ENCODE results near the gene PSMD2. TPM values are rescaled to one million over a fixed set of nuclear protein-coding genes. Genes with fewer than 3 reads are reported as not detected.
"Not testable (repeated sequence)": the region's sequence is repeated elsewhere in the genome, so short reads cannot be mapped to it uniquely, and the experiment has no call there.

Gene PSMD2
- total RNA-seq, 1 donor from 2014 or later: 213 TPM

- H3K36me3 ChIP-seq: peaks cover 42% of the 10 kb centered on the region
- H3K4me3 ChIP-seq: peak overlapping the region; percentile 88
- DNase-seq: no peak
- peaks cover 54% of the 10 kb centered on the region for H3K4me1 ChIP-seq
- H3K27ac ChIP-seq (replicated peaks): peak overlapping the region; percentile 97
- no peaks in the 10 kb centered on the region for H3K27me3 ChIP-seq (ENCODE audit: low read depth)
- no peak for TF ChIP-seq CTCF (IDR thresholded peaks at IDR 0.05; ENCODE audit: borderline replicate concordance)
- intact Hi-C loops (cut with micrococcal nuclease): no loop called here
- H3K9me3 ChIP-seq (replicated peaks): no peaks in the 10 kb centered on the region
Observed at GRCh38 chr3:184337981-184338380, 38.9 kb downstream of the PSMD2 start.

GRCh38 chr3:184338511-184338945 lies 39.5 kb downstream of the PSMD2 start:
- H3K27ac ChIP-seq (replicated peaks): peak overlapping the region; percentile 97
- peak; percentile 85 for DNase-seq
- H3K9me3 ChIP-seq (replicated peaks): no peaks in the 10 kb centered on the region
- peak overlapping the region; percentile 88 for H3K4me3 ChIP-seq
- H3K4me1 ChIP-seq: peaks cover 54% of the 10 kb centered on the region
- H3K27me3 ChIP-seq (ENCODE audit: low read depth): no peaks in the 10 kb centered on the region
- peak; percentile 40 for TF ChIP-seq CTCF (IDR thresholded peaks at IDR 0.05; ENCODE audit: borderline replicate concordance)
- H3K36me3 ChIP-seq: peaks cover 42% of the 10 kb centered on the region
- intact Hi-C loops (cut with micrococcal nuclease): no loop called here

- intact Hi-C loops (cut with micrococcal nuclease): no loop called here
- H3K4me3 ChIP-seq: peak overlapping the region; percentile 88
- TF ChIP-seq CTCF (IDR thresholded peaks at IDR 0.05; ENCODE audit: borderline replicate concordance): no peak
- H3K9me3 ChIP-seq (replicated peaks): no peaks in the 10 kb centered on the region
- H3K4me1 ChIP-seq: peaks cover 54% of the 10 kb centered on the region
- H3K27me3 ChIP-seq (ENCODE audit: low read depth): no peaks in the 10 kb centered on the region
- H3K36me3 ChIP-seq: peaks cover 42% of the 10 kb centered on the region
- no peak for DNase-seq
- H3K27ac ChIP-seq (replicated peaks): peak overlapping the region; percentile 97
Observed at GRCh38 chr3:184339001-184339400, 40.0 kb downstream of the PSMD2 start.

- H3K27ac ChIP-seq (replicated peaks): peak overlapping the region; percentile 97
- peaks cover 53% of the 10 kb centered on the region for H3K4me1 ChIP-seq
- intact Hi-C loops (cut with micrococcal nuclease); DNase-seq; H3K9me3 ChIP-seq (replicated peaks); H3K27me3 ChIP-seq (ENCODE audit: low read depth); H3K4me3 ChIP-seq: not testable (repeated sequence)
- H3K36me3 ChIP-seq: peaks cover 42% of the 10 kb centered on the region
Observed at GRCh38 chr3:184339451-184340135, 40.6 kb downstream of the PSMD2 start.

GRCh38 chr3:184341925-184342324 lies 42.9 kb downstream of the PSMD2 start:
- H3K27me3 ChIP-seq (ENCODE audit: low read depth): no peaks in the 10 kb centered on the region
- no peak for DNase-seq
- H3K36me3 ChIP-seq: peaks cover 42% of the 10 kb centered on the region
- no peak overlapping the region for H3K27ac ChIP-seq (replicated peaks)
- H3K4me1 ChIP-seq: peaks cover 42% of the 10 kb centered on the region
- TF ChIP-seq CTCF (IDR thresholded peaks at IDR 0.05; ENCODE audit: borderline replicate concordance): no peak
- H3K9me3 ChIP-seq (replicated peaks): no peaks in the 10 kb centered on the region
- intact Hi-C loops (cut with micrococcal nuclease): no loop called here
- no peak overlapping the region for H3K4me3 ChIP-seq

GRCh38 chr3:184343200-184343876 lies 44.3 kb downstream of the PSMD2 start:
- intact Hi-C loops (cut with micrococcal nuclease): no loop called here
- no peaks in the 10 kb centered on the region for H3K27me3 ChIP-seq (ENCODE audit: low read depth)
- no peak for DNase-seq
- H3K4me1 ChIP-seq: peaks cover 32% of the 10 kb centered on the region
- H3K36me3 ChIP-seq: peaks cover 42% of the 10 kb centered on the region
- H3K9me3 ChIP-seq (replicated peaks): no peaks in the 10 kb centered on the region
- H3K4me3 ChIP-seq: no peak overlapping the region
- TF ChIP-seq CTCF (IDR thresholded peaks at IDR 0.05; ENCODE audit: borderline replicate concordance): no peak
- H3K27ac ChIP-seq (replicated peaks): no peak overlapping the region

All from left ventricle myocardium inferior (tissue), 1 donor.